H1 (cell line): ENCODE data around the gene CPM. TPM values are rescaled to one million over a fixed set of nuclear protein-coding genes. Genes with fewer than 3 reads are reported as not detected.

ENCODE experiments used
- JUND ChIP-seq: IDR thresholded peaks from 2 replicates; pipeline ENCODE4 v1.6.1; 2011; ENCODE audit warnings: mild to moderate bottlenecking, improper control_type of control experiment, low read length
- PHF8 ChIP-seq: fragments of 200-600 bp; sonication (generic); conservative IDR thresholded peaks from 2 replicates; pipeline ENCODE4 v1.7.1; 2012; ENCODE audit warnings: low read depth, mild to moderate bottlenecking, inconsistent platforms, low read length, moderate library complexity
- polyA plus RNA-seq, 7 experiments: library from polyadenylated mRNA; depleted of rRNA in 3 of 7; stranded (reverse) in 5 of 7; unstranded in 2 of 7; fragments of >200 nt in 5 of 7; fragments of 200-250 nt in 2 of 7; gene quantifications; 1 replicate in 5 of 7; 2 replicates in 1 of 7; 4 replicates in 1 of 7; pipeline versions ENCODE4 v1.2.1 to v1.2.3, GENCODE V29; 2011 to 2013; ENCODE audit warnings: missing spikeins in 2 of 7, mixed read lengths in 2 of 7
- total RNA-seq: library from RNA; stranded (reverse); fragmentation: NEBNext Ultra II Directional; extraction: Animal tissue kit (Norgen Biotek cat#: 25700); gene quantifications from 2 replicates; pipeline ENCODE4 v1.2.1, GENCODE V29; 2021
- TF ChIP-seq, protein P1 (sequence below), 3 experiments: IDR thresholded peaks; 1 replicate in 2 of 3; 2 replicates in 1 of 3; pipeline versions ENCODE4 v1.5.1 to v1.6.1; 2011; ENCODE audit warnings: low read length in 3 of 3, mild to moderate bottlenecking in 3 of 3, inconsistent platforms in 2 of 3, low read depth in 1 of 3, moderate library complexity in 1 of 3; ENCODE audit not compliant: insufficient read depth in 1 of 3; ENCODE audit errors: control extremely low read depth in 1 of 3
- TF ChIP-seq, protein P2 (sequence below): IDR thresholded peaks from 2 replicates; pipeline ENCODE4 v1.6.1; 2011; ENCODE audit warnings: low read depth, mild to moderate bottlenecking, low read length; ENCODE audit not compliant: insufficient read depth

Gene CPM
- total and polyA plus RNA-seq, 2 of the 8 experiments (the other 6 are each of a cell fraction or from before 2014, with no cell fraction given): 0.33 to 3.1 TPM

DNA sequence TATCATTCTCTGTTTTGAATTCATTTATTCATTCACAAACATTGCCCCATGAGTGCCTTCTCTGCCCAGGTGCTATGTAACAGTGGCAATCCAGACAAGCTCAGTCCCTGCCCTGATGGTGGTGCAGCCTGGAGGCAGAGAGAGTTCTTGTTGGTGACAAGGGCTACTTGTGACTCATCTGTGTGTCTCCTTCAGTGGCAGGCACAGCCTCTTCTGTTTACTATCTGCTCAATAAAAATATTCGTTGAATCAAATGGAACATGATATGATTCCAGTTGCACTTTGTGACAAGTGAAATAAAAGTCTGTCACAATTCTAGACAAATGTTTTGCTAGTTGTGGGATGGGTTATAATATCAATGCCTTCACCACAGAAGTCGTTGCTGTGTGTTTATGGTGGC is 20.6 kb upstream of the CPM start (continued):
- TF ChIP-seq, protein P1, sequence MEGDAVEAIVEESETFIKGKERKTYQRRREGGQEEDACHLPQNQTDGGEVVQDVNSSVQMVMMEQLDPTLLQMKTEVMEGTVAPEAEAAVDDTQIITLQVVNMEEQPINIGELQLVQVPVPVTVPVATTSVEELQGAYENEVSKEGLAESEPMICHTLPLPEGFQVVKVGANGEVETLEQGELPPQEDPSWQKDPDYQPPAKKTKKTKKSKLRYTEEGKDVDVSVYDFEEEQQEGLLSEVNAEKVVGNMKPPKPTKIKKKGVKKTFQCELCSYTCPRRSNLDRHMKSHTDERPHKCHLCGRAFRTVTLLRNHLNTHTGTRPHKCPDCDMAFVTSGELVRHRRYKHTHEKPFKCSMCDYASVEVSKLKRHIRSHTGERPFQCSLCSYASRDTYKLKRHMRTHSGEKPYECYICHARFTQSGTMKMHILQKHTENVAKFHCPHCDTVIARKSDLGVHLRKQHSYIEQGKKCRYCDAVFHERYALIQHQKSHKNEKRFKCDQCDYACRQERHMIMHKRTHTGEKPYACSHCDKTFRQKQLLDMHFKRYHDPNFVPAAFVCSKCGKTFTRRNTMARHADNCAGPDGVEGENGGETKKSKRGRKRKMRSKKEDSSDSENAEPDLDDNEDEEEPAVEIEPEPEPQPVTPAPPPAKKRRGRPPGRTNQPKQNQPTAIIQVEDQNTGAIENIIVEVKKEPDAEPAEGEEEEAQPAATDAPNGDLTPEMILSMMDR (IDR thresholded peaks at IDR 0.05; ENCODE audit: control extremely low read depth in 1 of 3, insufficient read depth in 1 of 3, low read depth in 1 of 3, low read length in 3 of 3): no peak
- TF ChIP-seq PHF8 (no peak), JUND (no peak)
- TF ChIP-seq, protein P2, sequence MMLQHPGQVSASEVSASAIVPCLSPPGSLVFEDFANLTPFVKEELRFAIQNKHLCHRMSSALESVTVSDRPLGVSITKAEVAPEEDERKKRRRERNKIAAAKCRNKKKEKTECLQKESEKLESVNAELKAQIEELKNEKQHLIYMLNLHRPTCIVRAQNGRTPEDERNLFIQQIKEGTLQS: no peak
